CD4-positive, CD25-positive, alpha-beta regulatory T cell (primary cell): ENCODE measurements around the gene ZNF697. TPM values are rescaled to one million over a fixed set of nuclear protein-coding genes. Genes with fewer than 3 reads are reported as not detected.
"Not testable (repeated sequence)": the region's sequence is repeated elsewhere in the genome, so short reads cannot be mapped to it uniquely, and the experiment has no call there.

Source experiments
- ATAC-seq, 2 donors: fragments of 150-1000 bp; cut with Tn5 transposase; one replicate each; pipeline ENCODE4 v1.10.0; 2021; ENCODE audit warnings: low read depth in 2 of 2, moderate number of reproducible peaks in 2 of 2, moderate library complexity in 1 of 2
- DNase-seq, 3 donors: peaks; one replicate each; pipeline versions ENCODE4 v3.0.0 to v3.0.0-alpha.2; 2012 to 2022; ENCODE audit warnings: mixed read lengths in 1 of 3
- H3K27ac ChIP-seq: one replicate; pipeline ENCODE4 v1.7.0; 2013; ENCODE audit warnings: mild to moderate bottlenecking, low read length; ENCODE audit not compliant: insufficient read depth, poor library complexity, severe bottlenecking
- H3K27me3 ChIP-seq: one replicate; pipeline ENCODE4 v1.7.0; 2013; ENCODE audit warnings: low read length; ENCODE audit not compliant: control insufficient read depth, insufficient read depth
- H3K36me3 ChIP-seq: one replicate; pipeline ENCODE4 v1.7.0; 2013; ENCODE audit warnings: mild to moderate bottlenecking, low read length, moderate library complexity; ENCODE audit not compliant: control insufficient read depth, insufficient read depth
- H3K4me1 ChIP-seq: 2 replicates; pipeline ENCODE4 v1.7.0; 2013; ENCODE audit warnings: mild to moderate bottlenecking, low read length; ENCODE audit not compliant: insufficient read depth, control insufficient read depth, poor library complexity, severe bottlenecking
- H3K4me3 ChIP-seq: one replicate; pipeline ENCODE4 v1.7.0; 2013; ENCODE audit warnings: low read depth, mild to moderate bottlenecking, low read length, moderate library complexity
- H3K9me3 ChIP-seq, 2 experiments: 1 replicate in 1 of 2; 2 replicates in 1 of 2; pipeline ENCODE4 v1.7.0; 2013; ENCODE audit warnings: low read length in 2 of 2, mild to moderate bottlenecking in 1 of 2, moderate library complexity in 1 of 2; ENCODE audit not compliant: control insufficient read depth in 2 of 2
- H3K27ac Mint-ChIP-seq, 3 donors: one replicate each; pipeline ENCODE4 v1.8.0; 2020 to 2022; ENCODE audit warnings: mild to moderate bottlenecking in 3 of 3, mixed read lengths in 3 of 3, moderate library complexity in 2 of 3
- H3K27me3 Mint-ChIP-seq: one replicate; pipeline ENCODE4 v1.8.0; 2022; ENCODE audit warnings: mild to moderate bottlenecking, mixed read lengths
- H3K36me3 Mint-ChIP-seq: one replicate; pipeline ENCODE4 v1.8.0; 2020; ENCODE audit warnings: mixed read lengths
- H3K4me1 Mint-ChIP-seq, 4 donors: one replicate each; pipeline ENCODE4 v1.8.0; 2020 to 2022; ENCODE audit warnings: mixed read lengths in 4 of 4, mild to moderate bottlenecking in 1 of 4
- H3K4me3 Mint-ChIP-seq, 4 donors: one replicate each; pipeline ENCODE4 v1.8.0; 2020 to 2022; ENCODE audit warnings: mild to moderate bottlenecking in 4 of 4, mixed read lengths in 4 of 4, moderate library complexity in 3 of 4
- H3K9me3 Mint-ChIP-seq, 7 donors: one replicate each; pipeline ENCODE4 v1.8.0; 2020 to 2022; ENCODE audit warnings: mixed read lengths in 7 of 7, mild to moderate bottlenecking in 3 of 7, moderate library complexity in 2 of 7
- polyA plus RNA-seq, 4 donors: library from polyadenylated mRNA; unstranded; fragments of 300-500 nt; fragmentation: Illumina TruSeq; gene quantifications; one replicate each; pipeline ENCODE4 v1.2.3, GENCODE V29; 2021
- total RNA-seq: library from RNA; stranded (reverse); gene quantifications from one replicate; pipeline ENCODE4 v1.2.3, GENCODE V29; 2022

The ZNF697 gene
- total and polyA plus RNA-seq, 5 donors from 2014 or later, result not detected

DNA sequence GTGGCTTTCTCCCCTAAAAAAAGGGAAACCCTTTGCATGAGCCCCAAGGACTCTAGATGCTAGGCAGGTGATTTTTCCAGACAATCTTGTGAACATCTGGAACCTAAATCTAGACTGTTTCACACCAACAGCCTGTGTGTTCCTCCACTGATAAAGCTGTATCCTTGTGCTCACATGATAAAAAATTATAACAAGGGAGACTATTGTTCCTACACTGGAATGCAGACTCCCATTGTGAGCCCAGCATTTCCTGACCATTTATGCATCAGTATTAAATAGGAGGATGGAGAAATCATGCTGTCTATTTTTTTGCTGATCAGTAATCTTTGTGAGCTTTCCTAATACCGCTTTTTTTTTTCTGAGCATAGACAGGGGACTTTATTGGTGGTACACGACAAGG, 52.5 kb downstream of the ZNF697 start:
- H3K27ac Mint-ChIP-seq, result no peak overlapping the region
- Histone ChIP-seq H3K27ac (no peak overlapping the region), H3K36me3 (no peaks in the 10 kb centered on the region), H3K27me3 (peaks cover 6% of the 10 kb centered on the region), H3K4me1 (no peaks in the 10 kb centered on the region), H3K9me3 (no peaks in the 10 kb centered on the region), H3K4me3 (no peak overlapping the region)
- no peaks in the 10 kb centered on the region for H3K36me3 Mint-ChIP-seq
- H3K9me3 Mint-ChIP-seq, result peaks cover 0 to 5% (median 3%) of the 10 kb centered on the region in 7 donors
- no peaks in the 10 kb centered on the region for H3K4me1 Mint-ChIP-seq
- DNase-seq (no peak), ATAC-seq (no peak)
- no peak overlapping the region for H3K4me3 Mint-ChIP-seq
- peaks cover 13% of the 10 kb centered on the region for H3K27me3 Mint-ChIP-seq

DNA sequence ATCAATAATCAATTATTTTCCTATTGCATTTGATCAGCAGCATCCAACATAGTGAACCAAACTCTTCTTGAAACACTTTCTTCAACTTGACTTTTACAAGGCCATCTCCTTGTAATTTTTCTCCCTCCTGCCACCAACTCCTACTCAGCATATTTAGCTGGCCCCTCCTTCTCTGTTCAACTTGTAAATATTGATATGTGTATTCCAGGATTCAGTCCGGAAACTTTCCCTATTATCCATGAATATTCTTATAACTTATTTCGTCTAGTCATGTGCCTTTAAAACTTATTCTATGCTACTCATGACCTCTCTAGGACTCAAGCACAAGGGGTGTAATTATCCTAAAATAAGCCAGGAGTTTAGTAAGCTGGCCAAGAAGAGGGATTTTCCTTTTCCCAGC, 52.9 kb downstream of the ZNF697 start:
- DNase-seq, result no peak
- Mint-ChIP-seq H3K9me3 (peaks cover 0 to 5% (median 3%) of the 10 kb centered on the region in 7 donors), H3K27ac (no peak overlapping the region), H3K36me3 (no peaks in the 10 kb centered on the region), H3K4me3 (no peak overlapping the region), H3K27me3 (peaks cover 13% of the 10 kb centered on the region), H3K4me1 (no peaks in the 10 kb centered on the region)
- Histone ChIP-seq H3K4me3 (no peak overlapping the region), H3K9me3 (no peaks in the 10 kb centered on the region), H3K36me3 (no peaks in the 10 kb centered on the region), H3K27me3 (peaks cover 6% of the 10 kb centered on the region), H3K27ac (no peak overlapping the region), H3K4me1 (no peaks in the 10 kb centered on the region)
- no peak for ATAC-seq

DNA sequence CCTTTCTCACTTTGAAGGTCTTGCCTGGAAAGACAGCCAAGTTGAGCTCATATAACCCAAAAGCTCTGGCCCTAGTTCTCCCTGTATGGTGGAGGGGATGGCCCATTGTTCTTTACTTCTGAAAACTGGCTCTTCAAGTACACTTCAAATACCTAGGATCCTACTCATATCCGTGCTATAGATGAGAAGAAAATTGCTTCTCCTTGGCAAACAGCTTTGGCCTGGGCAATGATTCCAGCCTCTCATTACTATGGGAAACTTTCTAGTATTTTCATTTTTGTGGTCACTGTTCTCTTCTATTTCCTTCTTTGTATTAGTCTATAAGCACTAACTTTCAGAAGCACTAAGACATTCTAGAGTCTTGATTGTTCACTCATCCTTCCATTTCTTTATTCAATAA, 53.7 kb downstream of the ZNF697 start:
- Mint-ChIP-seq H3K27ac (no peak overlapping the region), H3K4me3 (no peak overlapping the region), H3K4me1 (no peaks in the 10 kb centered on the region), H3K27me3 (peaks cover 9% of the 10 kb centered on the region), H3K36me3 (no peaks in the 10 kb centered on the region), H3K9me3 (peaks cover 0 to 7% (median 3%) of the 10 kb centered on the region in 7 donors)
- Histone ChIP-seq H3K4me3 (no peak overlapping the region), H3K27me3 (peaks cover 6% of the 10 kb centered on the region), H3K36me3 (no peaks in the 10 kb centered on the region), H3K4me1 (no peaks in the 10 kb centered on the region), H3K27ac (no peak overlapping the region), H3K9me3 (no peaks in the 10 kb centered on the region)
- DNase-seq (no peak), ATAC-seq (no peak)

DNA sequence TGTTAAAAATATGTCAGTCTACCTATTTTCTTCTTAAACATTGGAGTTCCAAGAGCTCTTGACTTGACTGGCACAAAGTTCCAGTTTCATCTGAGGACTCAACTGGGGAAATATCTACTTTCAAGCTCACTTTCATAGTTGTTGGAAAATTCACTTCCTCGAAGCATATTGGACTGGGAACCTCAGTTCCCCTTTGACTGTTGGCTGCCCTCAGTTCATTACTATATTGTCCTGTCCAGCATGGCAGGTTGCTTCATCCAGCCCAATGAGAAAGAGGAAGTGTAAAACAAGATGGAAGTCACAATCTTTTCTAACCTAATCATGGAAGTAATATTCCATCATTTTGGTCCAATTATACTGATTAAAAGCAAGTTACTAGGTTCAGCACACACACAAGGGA, 54.3 kb downstream of the ZNF697 start:
- H3K4me3 Mint-ChIP-seq, result no peak overlapping the region
- H3K27ac Mint-ChIP-seq, result no peak overlapping the region
- no peaks in the 10 kb centered on the region for H3K9me3 ChIP-seq
- no peaks in the 10 kb centered on the region for H3K4me1 ChIP-seq
- H3K36me3 ChIP-seq, result no peaks in the 10 kb centered on the region
- DNase-seq (no peak), ATAC-seq (no peak)
- H3K9me3 Mint-ChIP-seq, result peaks cover 0 to 7% (median 3%) of the 10 kb centered on the region in 7 donors
- H3K4me3 ChIP-seq, result no peak overlapping the region
- peaks cover 6% of the 10 kb centered on the region for H3K27me3 ChIP-seq
- peaks cover 9% of the 10 kb centered on the region for H3K27me3 Mint-ChIP-seq
- H3K36me3 Mint-ChIP-seq, result no peaks in the 10 kb centered on the region
- H3K27ac ChIP-seq, result no peak overlapping the region
- H3K4me1 Mint-ChIP-seq, result no peaks in the 10 kb centered on the region

DNA sequence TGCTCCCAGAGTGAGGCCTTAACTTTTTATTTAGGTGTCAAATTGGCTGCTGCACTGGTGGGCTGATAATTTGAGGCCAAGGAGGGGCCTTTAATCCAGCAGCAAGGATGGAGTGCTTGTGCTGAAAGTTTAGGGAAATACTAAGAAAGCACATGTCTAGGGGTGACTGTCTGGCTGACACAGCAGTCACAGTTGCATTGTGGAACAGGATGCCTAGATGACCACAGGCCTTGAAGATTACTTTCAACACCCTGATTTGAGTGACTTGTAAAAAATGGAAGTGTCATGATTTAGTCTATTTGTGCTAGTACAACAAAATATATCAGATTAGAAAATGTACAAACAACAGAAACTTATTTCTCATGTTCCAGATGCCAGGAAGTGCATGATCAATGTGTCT, 57.7 kb downstream of the ZNF697 start:
- peaks cover 4% of the 10 kb centered on the region for H3K27me3 ChIP-seq
- H3K36me3 ChIP-seq, result no peaks in the 10 kb centered on the region
- no peak for ATAC-seq
- no peaks in the 10 kb centered on the region for H3K4me1 Mint-ChIP-seq
- no peaks in the 10 kb centered on the region for H3K36me3 Mint-ChIP-seq
- H3K4me3 ChIP-seq, result no peak overlapping the region
- H3K4me3 Mint-ChIP-seq, result no peak overlapping the region
- DNase-seq, result no peak
- H3K9me3 Mint-ChIP-seq, result peaks cover 0 to 7% (median 3%) of the 10 kb centered on the region in 7 donors
- no peaks in the 10 kb centered on the region for H3K9me3 ChIP-seq
- no peak overlapping the region for H3K27ac Mint-ChIP-seq
- peaks cover 13% of the 10 kb centered on the region for H3K27me3 Mint-ChIP-seq
- H3K4me1 ChIP-seq, result no peaks in the 10 kb centered on the region
- H3K27ac ChIP-seq, result no peak overlapping the region

DNA sequence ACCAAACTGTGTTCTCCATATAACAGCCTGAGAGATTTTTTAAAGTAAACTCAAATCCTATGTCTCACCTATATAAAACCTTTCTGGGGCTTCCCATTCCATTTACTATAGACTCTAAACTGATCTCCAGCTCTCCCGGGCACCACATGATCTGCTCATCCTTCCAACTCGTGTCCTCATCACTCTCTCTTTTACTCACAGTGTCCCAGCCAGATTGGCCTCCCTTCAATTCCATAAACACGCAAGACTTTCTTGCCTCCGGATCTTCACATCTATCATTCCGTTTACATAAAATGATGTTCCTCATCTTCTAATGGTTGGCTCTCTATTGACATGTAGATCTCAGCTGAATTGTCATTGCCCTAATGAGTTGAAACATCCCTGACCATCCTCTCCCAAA, 59.4 kb downstream of the ZNF697 start:
- ATAC-seq (no peak), DNase-seq (no peak)
- H3K36me3 ChIP-seq, result no peaks in the 10 kb centered on the region

DNA sequence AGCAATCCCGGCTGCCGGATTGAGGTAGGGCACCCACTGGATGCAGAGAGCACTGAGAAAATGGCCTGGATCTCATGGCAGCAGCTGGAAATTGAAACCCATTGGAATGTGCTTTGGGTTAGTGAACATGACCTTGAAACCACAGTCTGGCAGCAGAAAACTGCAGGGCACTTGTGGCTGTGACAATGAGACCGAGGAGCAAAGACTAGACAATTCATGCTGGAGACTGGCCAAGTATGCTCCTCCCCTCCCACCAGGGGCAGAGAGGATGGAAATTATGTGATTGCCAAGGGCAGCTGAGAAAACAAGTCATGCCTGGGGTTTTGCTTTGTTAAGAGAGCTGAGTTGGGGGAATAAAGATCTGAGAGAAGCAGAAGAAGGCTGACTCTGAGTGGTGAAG, 60.7 kb downstream of the ZNF697 start:
- Mint-ChIP-seq H3K4me1 (no peaks in the 10 kb centered on the region), H3K27me3 (peaks cover 4% of the 10 kb centered on the region), H3K36me3 (no peaks in the 10 kb centered on the region), H3K27ac (no peak overlapping the region), H3K4me3 (no peak overlapping the region), H3K9me3 (peaks cover 0 to 6% (median 0%) of the 10 kb centered on the region in 7 donors)
- Histone ChIP-seq H3K27me3 (peaks cover 4% of the 10 kb centered on the region), H3K4me1 (no peaks in the 10 kb centered on the region), H3K4me3 (no peak overlapping the region), H3K36me3 (no peaks in the 10 kb centered on the region), H3K9me3 (no peaks in the 10 kb centered on the region), H3K27ac (no peak overlapping the region)
- no peak for ATAC-seq
- no peak for DNase-seq

More for the DNA sequence above, 59.4 kb downstream of the ZNF697 start:
- Mint-ChIP-seq H3K4me3 (no peak overlapping the region), H3K4me1 (no peaks in the 10 kb centered on the region), H3K27me3 (peaks cover 9% of the 10 kb centered on the region), H3K36me3 (no peaks in the 10 kb centered on the region), H3K9me3 (peaks cover 0 to 5% (median 4%) of the 10 kb centered on the region in 7 donors), H3K27ac (no peak overlapping the region)
- H3K4me1 ChIP-seq, result no peaks in the 10 kb centered on the region
- H3K27me3 ChIP-seq, result peaks cover 4% of the 10 kb centered on the region
- H3K9me3 ChIP-seq, result no peaks in the 10 kb centered on the region
- no peak overlapping the region for H3K27ac ChIP-seq
- H3K4me3 ChIP-seq, result no peak overlapping the region

DNA sequence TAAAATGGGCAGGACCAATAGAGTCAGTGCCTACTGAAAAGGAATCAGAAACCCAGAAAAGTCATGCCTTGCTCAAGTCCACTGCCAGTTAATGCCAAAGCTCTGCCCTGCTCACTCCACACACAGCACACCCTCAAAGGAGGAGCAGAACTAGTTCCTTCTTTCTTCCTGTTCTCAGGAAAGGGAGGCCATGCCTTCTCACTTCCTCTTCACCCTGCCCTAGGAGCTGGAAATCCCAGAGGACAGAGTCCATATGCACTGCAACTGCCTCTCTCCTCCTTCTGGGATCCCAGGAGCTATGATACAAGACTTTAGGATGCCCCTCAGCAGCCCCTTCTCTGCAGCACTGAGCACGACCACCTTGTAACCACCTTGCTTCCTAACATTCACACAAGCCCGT, 62.3 kb downstream of the ZNF697 start:
- H3K4me3 Mint-ChIP-seq, H3K9me3 ChIP-seq, DNase-seq, H3K9me3 Mint-ChIP-seq, H3K4me3 ChIP-seq, H3K36me3 Mint-ChIP-seq, H3K4me1 ChIP-seq, H3K27me3 Mint-ChIP-seq, H3K4me1 Mint-ChIP-seq, H3K27ac Mint-ChIP-seq, ATAC-seq, H3K36me3 ChIP-seq, H3K27me3 ChIP-seq, H3K27ac ChIP-seq: not testable (repeated sequence)
